ENCODE measurements around the gene EPHA10.
A peak's percentile ranks its signal among the peaks of the same experiment; 100 is the strongest.
"Not testable (repeated sequence)": the region's sequence is repeated elsewhere in the genome, so short reads cannot be mapped to it uniquely, and the experiment has no call there.

The EPHA10 gene

DNA sequence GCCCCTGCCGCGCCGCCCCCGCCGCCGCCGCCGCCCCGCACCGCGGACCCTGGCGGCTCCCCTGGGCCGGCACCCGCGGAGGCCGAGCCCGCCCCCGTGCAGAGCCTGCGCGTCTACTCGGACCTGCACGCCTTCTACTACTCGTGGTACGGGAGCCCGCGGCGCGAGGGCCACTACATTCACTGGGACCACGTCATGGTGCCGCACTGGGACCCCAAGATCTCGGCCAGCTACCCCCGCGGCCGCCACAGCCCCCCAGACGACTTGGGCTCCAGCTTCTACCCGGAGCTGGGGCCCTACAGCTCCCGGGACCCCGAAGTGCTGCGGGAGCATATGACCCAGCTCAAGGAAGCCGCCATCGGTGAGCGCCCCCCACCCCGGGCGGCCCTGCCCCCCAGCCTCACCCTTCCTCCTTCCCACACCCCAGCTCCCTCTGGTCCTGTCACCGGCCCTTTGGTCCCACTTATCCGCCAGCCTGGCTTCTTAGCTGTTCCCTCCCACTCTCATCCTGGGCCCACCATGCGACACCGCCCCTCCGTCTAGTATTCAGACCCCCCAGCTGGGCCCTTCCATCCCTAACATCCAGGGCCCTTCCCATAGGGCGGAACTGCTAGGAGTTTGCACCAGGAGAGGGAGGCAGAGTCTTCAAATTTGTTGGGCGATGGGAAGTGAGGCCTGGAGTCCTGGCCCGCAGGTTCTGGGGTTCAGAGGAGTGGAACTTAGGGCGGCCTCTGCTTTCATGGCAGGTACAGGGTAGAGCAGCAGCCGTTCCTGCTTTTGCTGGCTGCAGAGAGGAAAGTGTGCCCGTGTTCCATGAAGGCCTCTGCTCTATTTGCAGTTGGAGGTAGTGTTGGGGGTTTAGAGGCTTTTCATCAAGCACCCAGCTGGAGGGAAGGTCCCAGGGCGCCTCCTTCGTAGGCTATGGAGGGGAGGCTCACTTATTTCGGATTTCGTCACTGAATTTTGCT lies 29.7 kb upstream of the EPHA10 start:
- ATAC-seq (replicated peaks; ENCODE audit: extremely low read depth, poor library complexity, severe bottlenecking) (peak; percentile 22), DNase-seq (ENCODE audit: low spot score in 2 of 2) (no peak)
- Mint-ChIP-seq H3K27ac (ENCODE audit: low read depth) (peak overlapping the region; percentile 58), H3K9me3 (no peaks in the 10 kb centered on the region), H3K4me1 (peaks cover 21% of the 10 kb centered on the region), H3K27me3 (peaks cover 7% of the 10 kb centered on the region), H3K36me3 (ENCODE audit: insufficient read depth) (peaks cover 4% of the 10 kb centered on the region), H3K4me3 (peak overlapping the region; percentile 86)

DNA sequence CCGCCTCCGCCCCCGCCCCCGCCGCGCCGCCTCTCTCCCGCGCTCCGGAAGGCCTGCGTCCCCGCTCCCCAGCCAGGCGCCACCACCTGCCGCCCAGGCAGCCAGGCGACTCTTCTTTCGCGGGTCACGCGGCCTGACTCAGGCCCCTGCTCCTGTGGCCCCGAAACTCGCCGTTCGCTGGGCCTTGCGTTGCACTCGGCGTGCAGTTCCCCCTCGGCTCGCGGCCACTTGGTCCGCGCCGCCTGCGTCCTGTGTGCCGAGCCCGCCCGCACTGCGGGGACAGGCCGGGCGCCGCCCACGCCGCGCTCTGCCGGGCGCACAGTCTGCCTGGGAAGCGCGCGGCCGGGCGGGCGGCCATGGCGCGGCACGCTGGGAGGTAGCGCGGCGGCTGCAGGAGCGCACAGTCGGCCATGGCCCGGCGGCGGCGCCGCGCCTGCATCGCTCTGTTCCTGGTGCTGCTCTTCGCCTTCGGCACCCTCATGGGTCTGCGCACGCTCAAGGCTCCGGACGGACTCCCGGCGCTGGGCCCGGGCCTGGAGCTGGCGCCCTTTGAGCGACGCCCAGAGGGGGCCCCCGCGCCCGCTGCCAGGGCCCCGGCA lies 29.0 kb upstream of the EPHA10 start, which contains the start of gene MANEAL:
TSS of gene MANEAL (plus strand) at position 75 of the 599 bp plus-strand sequence. CDS start at position 411, 336 bp downstream.
- DNase-seq (ENCODE audit: low spot score in 2 of 2) (no peak), ATAC-seq (replicated peaks; ENCODE audit: extremely low read depth, poor library complexity, severe bottlenecking) (peak; percentile 73)
- H3K9me3 Mint-ChIP-seq: no peaks in the 10 kb centered on the region
- H3K27ac Mint-ChIP-seq (ENCODE audit: low read depth): peak within 1 kb of the TSS; percentile 58
- peak within 1 kb of the TSS; percentile 86 for H3K4me3 Mint-ChIP-seq
- peaks cover 4% of the 10 kb centered on the region for H3K36me3 Mint-ChIP-seq (ENCODE audit: insufficient read depth)
- peaks cover 21% of the 10 kb centered on the region for H3K4me1 Mint-ChIP-seq
- peaks cover 7% of the 10 kb centered on the region for H3K27me3 Mint-ChIP-seq

DNA sequence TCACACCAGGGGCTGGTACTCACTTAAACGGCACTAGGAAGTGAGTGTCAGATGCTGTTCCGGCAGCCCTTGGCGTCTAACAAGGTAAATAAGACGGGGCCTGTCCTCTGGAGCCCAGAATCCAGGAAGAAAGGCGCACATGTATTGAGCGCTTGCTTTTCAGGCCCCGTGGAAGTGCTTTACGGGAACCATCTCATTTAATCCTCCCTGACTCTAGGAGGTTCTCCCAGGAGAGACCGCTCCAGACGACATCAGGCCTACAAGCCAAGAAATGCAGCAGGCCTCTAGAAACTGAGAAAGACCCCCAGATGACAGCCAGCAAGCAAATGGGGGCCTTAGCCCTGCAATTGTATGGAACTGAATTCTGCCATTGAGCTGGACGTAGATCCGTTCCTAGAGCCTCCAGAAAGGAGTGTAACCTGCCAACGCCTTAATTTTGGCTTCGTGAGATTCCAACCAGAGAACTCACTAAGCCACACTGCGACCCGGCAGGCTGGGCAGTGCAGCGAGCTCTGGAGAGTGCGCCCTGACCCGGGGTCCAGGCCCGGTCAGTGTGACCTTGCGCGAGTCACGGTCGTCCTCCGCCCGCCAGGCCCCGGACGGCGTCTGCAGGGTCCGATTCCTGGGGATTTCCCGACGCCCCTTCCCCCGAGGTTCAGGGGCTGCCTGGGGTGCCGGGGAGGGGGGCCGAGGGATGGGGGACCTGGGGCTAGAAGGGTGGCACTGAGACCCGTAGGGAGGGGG lies 28.2 kb upstream of the EPHA10 start:
- peaks cover 21% of the 10 kb centered on the region for H3K4me1 Mint-ChIP-seq
- peaks cover 4% of the 10 kb centered on the region for H3K36me3 Mint-ChIP-seq (ENCODE audit: insufficient read depth)
- no peaks in the 10 kb centered on the region for H3K9me3 Mint-ChIP-seq
- DNase-seq (ENCODE audit: low spot score in 2 of 2): no peak
- peak overlapping the region; percentile 86 for H3K4me3 Mint-ChIP-seq
- H3K27me3 Mint-ChIP-seq: peaks cover 7% of the 10 kb centered on the region
- H3K27ac Mint-ChIP-seq (ENCODE audit: low read depth): no peak overlapping the region
- ATAC-seq (replicated peaks; ENCODE audit: extremely low read depth, poor library complexity, severe bottlenecking): no peak

DNA sequence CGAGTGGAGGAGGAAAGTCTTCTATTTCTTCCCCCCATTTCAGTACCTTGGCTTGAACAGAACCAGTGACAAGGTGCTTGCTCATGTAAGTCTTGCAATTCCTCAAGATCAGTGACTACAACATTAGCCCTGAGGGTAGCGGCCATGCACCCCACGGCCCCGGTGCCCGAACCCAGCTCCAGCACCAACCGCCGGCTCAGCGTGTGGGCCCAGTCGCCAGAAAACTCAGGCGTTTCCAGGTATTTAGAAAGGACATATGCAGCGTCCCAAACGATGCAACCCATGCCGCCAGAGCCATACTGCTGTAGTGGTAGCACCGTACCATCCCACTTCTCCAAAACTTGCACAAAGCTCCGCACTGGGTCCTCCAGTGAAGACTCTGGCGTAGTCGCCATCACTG lies 17.6 kb upstream of the EPHA10 start:
- Mint-ChIP-seq H3K27me3 (peaks cover 42% of the 10 kb centered on the region), H3K9me3 (no peaks in the 10 kb centered on the region), H3K4me1 (no peaks in the 10 kb centered on the region), H3K27ac (ENCODE audit: low read depth) (no peak overlapping the region), H3K4me3 (no peak overlapping the region), H3K36me3 (ENCODE audit: insufficient read depth) (no peaks in the 10 kb centered on the region)
- ATAC-seq (replicated peaks; ENCODE audit: extremely low read depth, poor library complexity, severe bottlenecking): no peak
- no peak for DNase-seq (ENCODE audit: low spot score in 2 of 2)

DNA sequence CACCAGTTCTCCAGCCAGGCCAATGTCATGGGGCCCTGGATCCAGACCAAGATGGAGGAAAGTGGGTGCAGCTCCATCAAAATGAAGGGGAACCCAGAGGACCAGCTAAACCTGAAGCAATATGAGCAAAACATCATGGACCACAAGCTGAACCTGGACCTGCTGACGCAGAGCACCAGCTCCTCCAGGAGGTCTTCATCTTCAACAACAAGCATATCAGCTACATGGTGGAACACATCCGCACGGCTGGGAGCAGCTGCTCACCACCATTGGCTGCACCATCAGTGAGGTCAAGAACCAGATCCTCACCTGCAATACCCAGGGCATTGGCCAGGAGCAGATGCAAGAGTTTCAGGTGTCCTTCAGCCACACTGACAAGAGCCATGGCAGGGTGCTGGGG lies 13.7 kb upstream of the EPHA10 start:
- ATAC-seq (replicated peaks; ENCODE audit: extremely low read depth, poor library complexity, severe bottlenecking) (no peak), DNase-seq (ENCODE audit: low spot score in 2 of 2) (no peak)
- Mint-ChIP-seq H3K27me3 (peaks cover 22% of the 10 kb centered on the region), H3K36me3 (ENCODE audit: insufficient read depth) (no peaks in the 10 kb centered on the region), H3K27ac (ENCODE audit: low read depth) (no peak overlapping the region), H3K4me1 (no peaks in the 10 kb centered on the region), H3K9me3 (no peaks in the 10 kb centered on the region), H3K4me3 (no peak overlapping the region)

DNA sequence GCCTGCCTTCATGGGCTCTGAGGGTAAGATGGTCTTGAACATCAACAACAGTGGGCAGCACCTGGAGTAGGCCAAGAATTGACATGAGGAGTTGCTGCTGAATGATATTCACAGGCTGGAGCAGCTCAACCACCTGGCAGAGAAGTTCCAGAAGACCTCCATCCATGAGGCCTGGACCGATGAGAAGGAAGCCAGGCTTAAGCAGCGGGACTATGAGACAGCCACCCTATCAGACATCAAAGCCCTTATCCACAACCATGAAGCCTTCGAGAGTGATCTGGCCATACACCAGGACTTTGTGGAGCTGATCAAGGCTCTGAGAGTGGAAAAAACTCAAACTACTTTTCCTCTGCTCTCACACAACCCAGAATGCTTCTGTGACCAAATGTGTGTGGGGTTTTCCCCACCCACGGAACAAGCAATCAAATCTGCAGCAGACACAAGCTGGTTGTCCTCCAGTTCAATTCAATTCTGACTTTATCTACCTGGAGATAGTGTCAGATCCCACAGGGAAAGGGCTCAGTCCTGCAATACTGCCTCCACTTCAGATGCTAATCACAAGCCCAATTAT lies 12.1 kb upstream of the EPHA10 start:
- Mint-ChIP-seq H3K27ac (ENCODE audit: low read depth) (no peak overlapping the region), H3K9me3 (no peaks in the 10 kb centered on the region), H3K4me1 (no peaks in the 10 kb centered on the region), H3K36me3 (ENCODE audit: insufficient read depth) (no peaks in the 10 kb centered on the region), H3K4me3 (no peak overlapping the region), H3K27me3 (peaks cover 31% of the 10 kb centered on the region)
- DNase-seq (ENCODE audit: low spot score in 2 of 2) (no peak), ATAC-seq (replicated peaks; ENCODE audit: extremely low read depth, poor library complexity, severe bottlenecking) (no peak)

DNA sequence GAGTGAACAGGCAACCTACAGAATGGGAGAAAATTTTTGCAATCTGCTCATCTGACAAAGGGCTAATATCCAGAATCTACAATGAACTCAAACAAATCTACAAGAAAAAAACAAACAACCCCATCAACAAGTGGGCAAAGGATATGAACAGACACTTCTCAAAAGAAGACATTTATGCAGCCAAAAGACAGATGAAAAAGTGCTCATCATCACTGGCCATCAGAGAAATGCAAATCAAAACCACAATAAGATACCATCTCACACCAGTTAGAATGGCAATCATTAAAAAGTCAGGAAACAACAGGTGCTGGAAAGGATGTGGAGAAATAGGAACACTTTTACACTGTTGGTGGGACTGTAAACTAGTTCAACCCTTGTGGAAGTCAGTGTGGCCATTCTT lies 6.5 kb upstream of the EPHA10 start:
- not testable (repeated sequence) for H3K27ac Mint-ChIP-seq (ENCODE audit: low read depth); H3K36me3 Mint-ChIP-seq (ENCODE audit: insufficient read depth); H3K4me1 Mint-ChIP-seq; DNase-seq (ENCODE audit: low spot score in 2 of 2); ATAC-seq (replicated peaks; ENCODE audit: extremely low read depth, poor library complexity, severe bottlenecking); H3K9me3 Mint-ChIP-seq; H3K4me3 Mint-ChIP-seq
- H3K27me3 Mint-ChIP-seq: peaks cover 60% of the 10 kb centered on the region

DNA sequence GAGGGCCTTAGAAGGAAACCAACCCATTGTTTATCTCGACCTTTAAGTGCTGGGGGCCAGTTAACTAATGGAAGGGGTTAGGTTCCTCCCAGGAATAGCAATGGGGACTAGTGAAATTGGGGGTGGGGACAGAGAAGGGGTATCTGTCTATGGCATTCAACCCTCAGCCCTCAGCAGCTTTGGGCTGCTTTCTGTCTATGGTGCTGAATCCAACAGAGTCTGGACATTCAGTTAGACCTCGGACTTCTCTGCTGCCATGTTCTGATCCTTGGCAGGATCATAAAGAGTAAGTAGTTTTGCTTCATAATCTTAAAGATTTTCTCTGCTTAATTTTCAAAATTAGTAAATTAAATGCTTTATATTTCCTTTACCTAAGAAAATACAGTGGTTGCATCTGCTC lies 2.6 kb upstream of the EPHA10 start:
- H3K36me3 Mint-ChIP-seq (ENCODE audit: insufficient read depth): peaks cover 2% of the 10 kb centered on the region
- H3K27me3 Mint-ChIP-seq: peaks cover 94% of the 10 kb centered on the region
- H3K4me1 Mint-ChIP-seq: peaks cover 9% of the 10 kb centered on the region
- H3K4me3 Mint-ChIP-seq: no peak overlapping the region
- no peak overlapping the region for H3K27ac Mint-ChIP-seq (ENCODE audit: low read depth)
- H3K9me3 Mint-ChIP-seq: peaks cover 6% of the 10 kb centered on the region
- DNase-seq (ENCODE audit: low spot score in 2 of 2) (no peak), ATAC-seq (replicated peaks; ENCODE audit: extremely low read depth, poor library complexity, severe bottlenecking) (no peak)

DNA sequence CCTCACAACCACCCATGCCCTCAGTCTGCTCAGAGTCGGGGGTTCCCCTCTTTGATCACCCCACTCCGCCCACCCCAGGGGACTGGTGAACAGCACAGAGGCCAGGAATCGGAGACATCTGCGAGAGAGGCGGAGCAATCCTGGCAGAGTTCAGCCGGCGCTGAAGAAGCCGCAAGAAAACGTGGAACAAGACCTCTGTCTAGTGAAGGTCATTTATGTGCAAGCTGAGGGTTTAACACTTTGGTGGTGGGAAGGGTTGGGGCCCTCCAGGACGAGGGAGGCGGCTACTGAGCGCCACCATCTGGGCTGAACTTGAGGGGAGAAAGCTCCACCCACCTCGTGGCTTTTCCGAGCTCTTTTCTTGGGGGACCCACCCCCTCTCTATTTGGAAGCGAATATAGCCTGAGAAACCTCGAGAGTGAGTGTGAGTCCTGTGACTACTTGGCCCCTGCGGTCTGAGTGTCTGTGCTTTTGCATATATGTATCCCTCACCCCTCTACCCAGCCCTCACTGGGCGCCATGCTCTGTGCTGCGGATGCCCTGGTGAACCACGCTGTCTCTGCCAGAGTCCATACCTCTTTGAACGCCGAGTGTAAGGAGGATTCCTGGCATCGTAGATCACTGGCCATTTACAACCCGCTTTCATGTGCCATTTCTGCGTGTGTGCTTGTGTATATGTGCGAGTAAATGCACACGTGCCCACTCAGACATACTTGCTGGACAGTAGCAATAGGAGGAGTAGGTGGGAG lies 1.2 kb upstream of the EPHA10 start:
- Mint-ChIP-seq H3K36me3 (ENCODE audit: insufficient read depth) (peaks cover 2% of the 10 kb centered on the region), H3K27ac (ENCODE audit: low read depth) (no peak overlapping the region), H3K9me3 (peaks cover 6% of the 10 kb centered on the region), H3K27me3 (peaks cover 91% of the 10 kb centered on the region), H3K4me3 (peak overlapping the region; percentile 21), H3K4me1 (peaks cover 9% of the 10 kb centered on the region)
- DNase-seq (ENCODE audit: low spot score in 2 of 2) (no peak), ATAC-seq (replicated peaks; ENCODE audit: extremely low read depth, poor library complexity, severe bottlenecking) (no peak)

DNA sequence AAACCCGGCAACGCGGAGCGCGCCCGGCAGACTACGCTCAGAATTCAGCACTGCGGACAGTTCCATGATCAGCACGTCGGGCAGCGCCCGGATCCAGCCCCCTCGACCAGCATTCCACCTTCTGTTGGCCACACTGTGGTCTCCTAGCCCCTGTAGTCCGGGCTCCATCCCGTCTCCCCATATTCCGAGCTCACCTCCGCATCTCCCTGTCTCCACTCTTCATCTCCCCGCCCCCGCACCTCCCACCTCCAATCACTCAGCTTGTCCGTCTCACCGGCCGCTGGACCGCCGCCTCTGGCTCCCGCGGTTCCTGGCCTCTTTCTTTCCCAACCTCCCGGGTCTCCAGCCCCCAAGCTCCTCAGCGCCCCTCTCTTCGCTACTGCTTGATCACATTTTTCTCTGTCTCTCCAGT lies 500 bp downstream of the EPHA10 start:
- peaks cover 9% of the 10 kb centered on the region for H3K4me1 Mint-ChIP-seq
- no peak for DNase-seq (ENCODE audit: low spot score in 2 of 2)
- no peak overlapping the region for H3K4me3 Mint-ChIP-seq
- ATAC-seq (replicated peaks; ENCODE audit: extremely low read depth, poor library complexity, severe bottlenecking): no peak
- peaks cover 74% of the 10 kb centered on the region for H3K27me3 Mint-ChIP-seq
- H3K9me3 Mint-ChIP-seq: peaks cover 6% of the 10 kb centered on the region
- H3K27ac Mint-ChIP-seq (ENCODE audit: low read depth): no peak overlapping the region
- peaks cover 2% of the 10 kb centered on the region for H3K36me3 Mint-ChIP-seq (ENCODE audit: insufficient read depth)

DNA sequence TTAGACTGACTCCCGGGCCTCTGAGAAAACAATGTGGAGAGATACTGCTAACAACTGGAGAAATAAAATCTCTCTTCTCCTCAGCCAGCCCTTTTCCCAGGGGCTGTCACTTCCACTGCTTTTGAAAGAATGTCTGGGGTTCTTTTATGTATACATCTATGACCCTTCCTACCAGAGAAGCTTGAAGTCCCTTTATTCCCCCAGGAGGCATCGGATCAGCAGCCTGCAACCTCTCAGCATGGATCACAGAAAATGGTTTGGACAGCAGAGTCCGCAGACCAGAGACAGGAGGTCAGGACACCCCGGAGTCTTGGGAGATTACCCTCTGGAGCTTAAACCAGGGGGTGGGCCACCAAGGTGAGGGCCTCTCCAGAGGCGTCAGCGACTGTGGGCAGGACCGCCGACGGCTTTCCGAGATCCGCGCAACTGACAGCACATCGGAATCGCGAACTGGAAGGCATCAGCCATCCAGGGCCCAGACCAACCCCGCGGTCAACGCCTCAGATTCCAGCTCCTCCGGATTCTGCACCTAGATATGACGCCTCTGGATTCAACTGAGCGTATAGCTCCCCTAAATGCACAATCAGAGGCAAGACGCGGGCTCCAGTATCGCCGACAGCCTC lies 1.0 kb downstream of the EPHA10 start:
- Mint-ChIP-seq H3K4me3 (no peak overlapping the region), H3K9me3 (peaks cover 6% of the 10 kb centered on the region), H3K4me1 (peaks cover 9% of the 10 kb centered on the region), H3K27me3 (peaks cover 69% of the 10 kb centered on the region), H3K36me3 (ENCODE audit: insufficient read depth) (peaks cover 2% of the 10 kb centered on the region), H3K27ac (ENCODE audit: low read depth) (no peak overlapping the region)
- no peak for ATAC-seq (replicated peaks; ENCODE audit: extremely low read depth, poor library complexity, severe bottlenecking)
- DNase-seq (ENCODE audit: low spot score in 2 of 2): no peak
